NB4 (cell line): ENCODE results near the gene RGS13.

ENCODE experiments used
- CTCF ChIP-seq: IDR thresholded peaks from one replicate; pipeline ENCODE4 v1.5.1; 2012; ENCODE audit warnings: low read depth, low read length
- MAX ChIP-seq: IDR thresholded peaks from 2 replicates; pipeline ENCODE4 v1.6.1; 2011; ENCODE audit warnings: low read depth, low read length
- POLR2A ChIP-seq: IDR thresholded peaks from 2 replicates; pipeline ENCODE4 v1.6.1; 2011; ENCODE audit warnings: mild to moderate bottlenecking; ENCODE audit not compliant: insufficient read length; ENCODE audit errors: extremely low read depth

GRCh38 chr1:192698731-192699130 is 62.8 kb downstream of the RGS13 start:
- TF ChIP-seq POLR2A (no peak), CTCF (no peak), MAX (no peak)
